Colonic mucosa (tissue), 4 donors: ENCODE measurements around the gene CHMP2A. TPM values are rescaled to one million over a fixed set of nuclear protein-coding genes. Genes with fewer than 3 reads are reported as not detected.

Source experiments
- DNase-seq: peaks from one replicate; pipeline ENCODE4 v3.0.0-alpha.2; 2020
- H3K27ac ChIP-seq: fragments of 200-600 bp; one replicate; pipeline ENCODE4 v1.8.0; 2021
- H3K27me3 ChIP-seq: fragments of 200-600 bp; one replicate; pipeline ENCODE4 v1.8.0; 2021
- H3K36me3 ChIP-seq: fragments of 200-600 bp; one replicate; pipeline ENCODE4 v1.8.0; 2021
- H3K4me1 ChIP-seq: fragments of 200-600 bp; one replicate; pipeline ENCODE4 v1.8.0; 2021; ENCODE audit warnings: mild to moderate bottlenecking
- H3K4me3 ChIP-seq: fragments of 200-600 bp; one replicate; pipeline ENCODE4 v1.8.0; 2021
- H3K9ac ChIP-seq, 2 donors: one replicate each; pipeline ENCODE4 v1.7.0; 2013; ENCODE audit warnings: control low read depth in 2 of 2, low read depth in 2 of 2, low read length in 2 of 2
- H3K9me3 ChIP-seq: fragments of 200-600 bp; one replicate; pipeline ENCODE4 v1.8.0; 2021
- intact Hi-C: fragments of 100-400 bp; cut with DNase I; formaldehyde crosslinking; loops from one replicate; pipeline ENCODE4 v1.14.1; 2022
- total RNA-seq, 2 donors: library from RNA; stranded (reverse); fragmentation: NEBNext Ultra II Directional in 1 of 2; extraction: Animal tissue kit (Norgen Biotek cat#: 25700) in 1 of 2; gene quantifications; one replicate each; pipeline ENCODE4 v1.2.1, GENCODE V29; 2021
- TF ChIP-seq, protein P1 (sequence below): fragments of 200-600 bp; IDR thresholded peaks from one replicate; pipeline ENCODE4 v1.8.0; 2022; ENCODE audit warnings: antibody characterized with exemption, mild to moderate bottlenecking
- donor health status: healthy.
- donor health status: DM: no; HTN: no; CAD: no.
- donor health status: DM: no; HTN: no; CAD: no.

Gene CHMP2A
- total RNA-seq, 2 donors from 2014 or later = 176 to 183 TPM

DNA sequence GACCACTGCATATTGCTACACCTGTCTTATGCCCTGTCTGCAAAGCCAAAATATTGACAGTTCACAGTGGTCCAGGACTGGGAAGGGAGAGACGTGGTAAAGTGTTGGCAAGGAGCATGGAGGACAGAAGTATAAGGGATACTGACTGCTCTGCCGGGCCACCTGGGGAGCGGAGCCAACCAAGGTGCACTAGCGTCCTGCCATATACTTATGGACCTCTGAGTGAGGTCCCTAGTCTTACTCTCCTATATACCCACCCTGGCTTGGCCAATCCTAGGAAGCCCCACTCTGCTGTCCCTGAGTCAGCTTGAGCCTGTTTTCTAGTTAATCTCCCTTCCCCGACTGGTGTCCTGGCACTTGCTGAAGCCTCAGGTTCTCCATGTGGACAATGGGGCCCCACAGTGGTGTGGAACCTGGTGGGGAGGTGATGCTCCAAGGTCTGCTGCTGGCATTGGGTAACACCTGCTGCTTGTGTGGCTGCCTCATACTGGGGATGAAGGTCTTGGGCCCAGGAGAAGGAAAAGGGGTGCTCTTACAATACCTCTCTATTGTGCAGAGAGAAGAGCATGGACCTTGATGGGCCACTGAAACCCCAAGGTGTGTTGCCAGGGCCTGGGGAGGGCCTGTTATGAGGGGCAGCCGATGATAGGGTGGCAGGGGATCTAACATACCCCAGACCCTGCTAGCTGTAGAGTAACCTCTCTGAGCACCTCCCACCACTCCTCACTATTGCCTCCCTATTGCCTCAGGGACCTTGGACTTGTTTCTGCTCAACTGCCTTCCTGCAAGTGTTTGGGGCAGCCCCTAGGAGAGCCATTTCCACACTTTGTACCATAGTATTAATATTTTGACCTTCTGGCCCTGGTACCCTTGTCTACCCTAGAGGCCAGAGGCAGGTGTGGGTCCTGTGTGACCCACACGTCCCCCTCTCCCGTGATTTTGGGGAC, 17.8 kb downstream of the CHMP2A start:
- no peak overlapping the region for H3K4me3 ChIP-seq

DNA sequence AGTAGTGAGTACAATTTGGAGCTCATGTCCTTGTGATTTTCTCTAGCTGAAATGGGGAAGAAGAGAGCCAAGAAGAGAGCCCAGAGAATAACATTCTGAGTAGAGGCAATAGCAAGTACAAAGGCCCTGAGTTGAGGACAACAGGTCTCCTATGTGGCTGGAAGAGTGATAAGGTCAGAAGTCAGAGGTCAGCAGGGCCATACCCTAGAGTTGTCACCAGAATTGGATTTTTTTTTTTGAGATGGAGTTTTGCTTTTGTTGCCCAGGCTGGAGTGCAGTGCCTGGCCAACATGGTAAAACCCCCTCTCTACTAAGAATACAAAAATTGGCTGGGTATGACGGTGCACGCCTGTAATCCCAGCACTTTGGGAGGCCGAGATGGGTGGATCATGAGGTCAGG, 19.0 kb downstream of the CHMP2A start:
- Histone ChIP-seq H3K27me3 (peaks cover 8% of the 10 kb centered on the region), H3K4me1 (no peaks in the 10 kb centered on the region), H3K4me3 (no peak overlapping the region), H3K27ac (no peak overlapping the region), H3K9ac (no peak overlapping the region), H3K36me3 (no peaks in the 10 kb centered on the region), H3K9me3 (no peaks in the 10 kb centered on the region)
- DNase-seq = no peak
- TF ChIP-seq, protein P1, sequence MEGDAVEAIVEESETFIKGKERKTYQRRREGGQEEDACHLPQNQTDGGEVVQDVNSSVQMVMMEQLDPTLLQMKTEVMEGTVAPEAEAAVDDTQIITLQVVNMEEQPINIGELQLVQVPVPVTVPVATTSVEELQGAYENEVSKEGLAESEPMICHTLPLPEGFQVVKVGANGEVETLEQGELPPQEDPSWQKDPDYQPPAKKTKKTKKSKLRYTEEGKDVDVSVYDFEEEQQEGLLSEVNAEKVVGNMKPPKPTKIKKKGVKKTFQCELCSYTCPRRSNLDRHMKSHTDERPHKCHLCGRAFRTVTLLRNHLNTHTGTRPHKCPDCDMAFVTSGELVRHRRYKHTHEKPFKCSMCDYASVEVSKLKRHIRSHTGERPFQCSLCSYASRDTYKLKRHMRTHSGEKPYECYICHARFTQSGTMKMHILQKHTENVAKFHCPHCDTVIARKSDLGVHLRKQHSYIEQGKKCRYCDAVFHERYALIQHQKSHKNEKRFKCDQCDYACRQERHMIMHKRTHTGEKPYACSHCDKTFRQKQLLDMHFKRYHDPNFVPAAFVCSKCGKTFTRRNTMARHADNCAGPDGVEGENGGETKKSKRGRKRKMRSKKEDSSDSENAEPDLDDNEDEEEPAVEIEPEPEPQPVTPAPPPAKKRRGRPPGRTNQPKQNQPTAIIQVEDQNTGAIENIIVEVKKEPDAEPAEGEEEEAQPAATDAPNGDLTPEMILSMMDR = no peak
- intact Hi-C loops = no loop called here

More for the DNA sequence above, 17.8 kb downstream of the CHMP2A start:
- TF ChIP-seq, protein P1 = no peak
- no peak for DNase-seq
- Histone ChIP-seq H3K27me3 (peaks cover 8% of the 10 kb centered on the region), H3K9ac (no peak overlapping the region), H3K27ac (no peak overlapping the region), H3K4me1 (no peaks in the 10 kb centered on the region), H3K36me3 (no peaks in the 10 kb centered on the region), H3K9me3 (no peaks in the 10 kb centered on the region)
- intact Hi-C loops = no loop called here

DNA sequence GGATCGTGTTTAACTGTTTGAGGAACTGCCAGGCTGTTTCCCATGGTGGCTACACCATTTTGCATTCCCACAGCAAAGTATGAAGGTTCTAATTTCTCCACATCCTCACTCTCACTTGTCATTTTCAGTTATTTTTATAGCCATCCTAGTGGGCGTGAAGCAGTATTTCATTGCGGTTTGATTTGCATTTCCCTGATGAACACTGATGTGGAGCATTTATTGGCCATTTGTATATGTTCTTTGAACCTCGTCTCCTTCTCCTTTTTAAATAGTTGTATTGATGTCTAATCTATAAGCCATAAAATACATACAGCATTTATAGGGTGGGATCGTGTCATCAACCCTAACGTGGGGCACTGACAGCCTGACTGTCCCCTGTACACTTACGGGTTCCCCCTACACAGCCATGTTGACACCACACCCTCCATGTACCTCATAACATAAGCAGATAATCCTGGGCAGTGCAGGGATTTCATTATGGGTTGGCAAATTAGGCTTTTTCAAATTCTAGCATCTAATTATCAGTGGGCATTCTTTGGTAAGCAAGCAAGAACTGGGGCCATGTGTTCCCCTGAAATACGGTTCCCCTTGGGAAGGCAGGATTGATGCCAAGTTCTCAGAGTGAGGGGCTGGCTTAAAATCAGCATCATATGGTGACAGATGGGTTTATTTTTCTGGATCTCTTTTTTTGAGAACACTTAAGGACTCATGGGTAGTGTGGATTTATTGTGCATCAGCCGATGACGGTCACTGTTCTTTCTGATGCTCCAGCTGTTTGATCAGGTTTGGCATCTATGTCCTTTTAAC, 23.7 kb downstream of the CHMP2A start:
- no peak overlapping the region for H3K9ac ChIP-seq
- no peak overlapping the region for H3K4me3 ChIP-seq
- no peaks in the 10 kb centered on the region for H3K27me3 ChIP-seq
- TF ChIP-seq, protein P1 = no peak
- DNase-seq = no peak
- intact Hi-C loops = no loop called here
- no peaks in the 10 kb centered on the region for H3K36me3 ChIP-seq
- H3K27ac ChIP-seq = no peak overlapping the region
- no peaks in the 10 kb centered on the region for H3K4me1 ChIP-seq
- no peaks in the 10 kb centered on the region for H3K9me3 ChIP-seq

DNA sequence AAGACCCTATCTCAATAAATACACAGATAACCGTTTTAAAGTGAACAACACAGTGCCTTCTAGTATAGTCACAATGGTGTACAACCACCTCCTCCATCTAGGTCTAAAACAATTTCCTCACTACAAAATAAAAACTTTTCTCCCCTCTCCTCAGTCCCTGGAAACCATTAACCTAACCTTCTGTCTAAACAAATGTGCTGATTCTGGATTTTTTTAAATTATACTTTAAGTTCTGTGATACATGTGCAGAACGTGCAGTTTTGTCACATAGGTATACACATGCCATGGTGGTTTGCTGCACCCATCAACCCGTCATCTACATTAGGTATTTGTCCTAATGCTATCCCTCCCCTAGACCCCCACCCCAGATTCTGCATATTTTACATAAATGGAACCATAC, 25.5 kb downstream of the CHMP2A start:
- no peak overlapping the region for H3K9ac ChIP-seq
- TF ChIP-seq, protein P1 = no peak
- intact Hi-C loops = no loop called here
- no peak overlapping the region for H3K4me3 ChIP-seq
- H3K27ac ChIP-seq = no peak overlapping the region
- H3K36me3 ChIP-seq = no peaks in the 10 kb centered on the region
- no peaks in the 10 kb centered on the region for H3K9me3 ChIP-seq
- no peak for DNase-seq
- no peaks in the 10 kb centered on the region for H3K4me1 ChIP-seq
- H3K27me3 ChIP-seq = no peaks in the 10 kb centered on the region

DNA sequence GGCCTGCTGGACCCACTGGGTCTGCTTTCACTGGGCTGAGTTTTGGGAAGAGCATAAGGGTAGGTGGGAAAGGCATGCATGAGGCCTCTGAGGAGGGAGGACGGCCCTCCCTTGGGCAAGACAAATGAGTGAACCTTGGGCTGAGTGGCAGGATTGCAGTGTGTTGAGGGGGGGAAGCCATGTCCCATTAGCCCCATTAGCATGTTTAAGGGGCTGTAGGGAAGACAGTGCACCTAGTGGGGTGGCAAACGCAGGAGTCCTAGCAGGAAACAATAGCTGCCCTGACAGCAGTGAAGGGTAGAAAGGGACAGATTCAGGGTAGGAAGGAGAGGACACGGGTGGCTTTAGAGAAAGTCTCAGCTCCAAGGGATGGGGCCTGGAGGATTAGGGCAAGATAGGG, 32.2 kb downstream of the CHMP2A start:
- Histone ChIP-seq H3K4me3 (no peak overlapping the region), H3K36me3 (no peaks in the 10 kb centered on the region), H3K4me1 (peaks cover under 1% of the 10 kb centered on the region), H3K27me3 (no peaks in the 10 kb centered on the region), H3K9me3 (no peaks in the 10 kb centered on the region), H3K9ac (no peak overlapping the region), H3K27ac (no peak overlapping the region)
- intact Hi-C loops = no loop called here
- no peak for DNase-seq
- TF ChIP-seq, protein P1 = no peak
